Brain microvascular endothelial cell (primary cell): Measurements from ENCODE around the gene LAMC1.
A peak's percentile ranks its signal among the peaks of the same experiment; 100 is the strongest.

Experiments
- DNase-seq: peaks from one replicate; pipeline ENCODE4 v3.0.0-alpha.2; 2020
- H3K27ac ChIP-seq: fragments of 250-450 bp; sonication (Bioruptor Pico); 2 replicates; pipeline ENCODE4 v1.5.1; 2020; ENCODE audit warnings: mild to moderate bottlenecking, moderate library complexity
- H3K27me3 ChIP-seq: fragments of 250-450 bp; sonication (Bioruptor Pico); replicated peaks from 2 replicates; pipeline ENCODE4 v1.5.1; 2020; ENCODE audit warnings: mild to moderate bottlenecking
- H3K36me3 ChIP-seq: fragments of 250-450 bp; sonication (Bioruptor Pico); replicated peaks from 2 replicates; pipeline ENCODE4 v1.5.1; 2020; ENCODE audit warnings: mild to moderate bottlenecking
- H3K4me3 ChIP-seq: 2 replicates; pipeline ENCODE4 v1.5.1; 2011; ENCODE audit warnings: low read depth, mild to moderate bottlenecking, control low read depth, low read length, moderate library complexity
- in situ Hi-C: cut with HindIII; loops from 2 replicates; pipeline ENCODE4 v1.10.0; 2017; ENCODE audit warnings: low sequenced_read_pairs, low pct_ligation_motif_present
- TF ChIP-seq, protein P1 (sequence below): IDR thresholded peaks from 2 replicates; pipeline ENCODE4 v1.5.1; 2011; ENCODE audit warnings: low read depth, mild to moderate bottlenecking, moderate library complexity, low read length, control low read depth, inconsistent platforms; ENCODE audit errors: missing control alignments

The LAMC1 gene

DNA sequence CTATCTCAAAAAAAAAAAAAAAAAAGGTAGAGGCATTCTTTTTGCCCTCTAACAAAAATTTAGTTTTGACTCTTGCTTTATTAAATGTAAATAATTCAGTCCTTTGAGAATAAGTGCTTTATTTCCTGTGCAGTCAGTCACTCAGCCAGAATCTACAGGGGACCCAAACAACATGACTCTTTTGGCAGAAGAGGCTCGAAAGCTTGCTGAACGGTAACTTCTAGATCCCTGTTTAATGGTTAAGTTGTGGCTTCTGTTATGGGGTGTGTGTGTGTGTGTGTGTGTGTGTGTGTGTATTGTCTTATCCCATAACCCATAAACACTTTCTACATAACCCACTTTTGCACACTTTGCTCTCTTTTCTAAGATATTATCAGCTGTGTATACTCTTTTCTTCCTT, 107.9 kb downstream of the LAMC1 start:
- no peak for DNase-seq
- H3K27me3 ChIP-seq, result no peaks in the 10 kb centered on the region
- in situ Hi-C loops, result no loop called here
- TF ChIP-seq, protein P1, sequence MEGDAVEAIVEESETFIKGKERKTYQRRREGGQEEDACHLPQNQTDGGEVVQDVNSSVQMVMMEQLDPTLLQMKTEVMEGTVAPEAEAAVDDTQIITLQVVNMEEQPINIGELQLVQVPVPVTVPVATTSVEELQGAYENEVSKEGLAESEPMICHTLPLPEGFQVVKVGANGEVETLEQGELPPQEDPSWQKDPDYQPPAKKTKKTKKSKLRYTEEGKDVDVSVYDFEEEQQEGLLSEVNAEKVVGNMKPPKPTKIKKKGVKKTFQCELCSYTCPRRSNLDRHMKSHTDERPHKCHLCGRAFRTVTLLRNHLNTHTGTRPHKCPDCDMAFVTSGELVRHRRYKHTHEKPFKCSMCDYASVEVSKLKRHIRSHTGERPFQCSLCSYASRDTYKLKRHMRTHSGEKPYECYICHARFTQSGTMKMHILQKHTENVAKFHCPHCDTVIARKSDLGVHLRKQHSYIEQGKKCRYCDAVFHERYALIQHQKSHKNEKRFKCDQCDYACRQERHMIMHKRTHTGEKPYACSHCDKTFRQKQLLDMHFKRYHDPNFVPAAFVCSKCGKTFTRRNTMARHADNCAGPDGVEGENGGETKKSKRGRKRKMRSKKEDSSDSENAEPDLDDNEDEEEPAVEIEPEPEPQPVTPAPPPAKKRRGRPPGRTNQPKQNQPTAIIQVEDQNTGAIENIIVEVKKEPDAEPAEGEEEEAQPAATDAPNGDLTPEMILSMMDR, result no peak
- H3K36me3 ChIP-seq, result peaks cover 80% of the 10 kb centered on the region
- no peak overlapping the region for H3K27ac ChIP-seq
- no peak overlapping the region for H3K4me3 ChIP-seq

DNA sequence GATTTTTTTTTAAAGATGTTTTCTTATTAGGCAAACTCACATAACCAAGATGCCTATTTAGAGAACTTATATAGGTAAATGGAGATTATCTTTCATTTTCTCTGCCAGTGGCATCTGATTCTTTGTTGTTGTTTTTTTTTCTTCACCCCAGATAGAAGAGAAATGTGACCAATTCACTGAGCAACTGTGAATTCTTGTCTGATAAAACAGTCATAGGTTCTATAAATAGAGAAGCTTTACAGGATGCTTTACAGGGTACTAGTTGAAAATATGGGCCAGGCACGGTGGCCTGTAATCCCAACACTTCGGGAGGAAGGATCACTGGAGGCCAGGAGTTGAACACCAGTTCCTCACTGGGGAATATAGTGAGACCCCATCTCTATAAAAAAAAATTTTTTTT, 112.1 kb downstream of the LAMC1 start:
- TF ChIP-seq, protein P1, result no peak
- H3K27me3 ChIP-seq, result no peaks in the 10 kb centered on the region
- no peak overlapping the region for H3K27ac ChIP-seq
- no peak overlapping the region for H3K4me3 ChIP-seq
- no peak for DNase-seq
- in situ Hi-C loops, result no loop called here
- H3K36me3 ChIP-seq, result peaks cover 67% of the 10 kb centered on the region

DNA sequence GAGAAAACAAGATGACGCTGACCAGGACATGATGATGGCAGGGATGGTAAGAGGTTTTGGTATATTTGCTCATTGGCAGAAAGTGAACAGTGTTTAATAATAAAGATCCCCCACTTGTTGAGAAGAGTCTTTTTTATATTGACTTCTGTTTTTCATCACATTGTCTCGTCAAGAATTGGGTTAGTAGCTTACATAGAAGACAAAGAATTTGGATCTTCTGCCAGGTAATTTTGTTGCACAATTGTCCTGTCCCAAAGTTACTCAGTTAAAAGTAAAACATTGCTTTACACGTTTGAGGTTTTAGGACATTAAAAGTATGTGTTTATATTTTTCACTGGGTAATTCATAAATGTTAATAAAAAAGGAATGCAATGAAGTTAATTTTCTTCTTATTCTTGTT, 114.6 kb downstream of the LAMC1 start:
- TF ChIP-seq, protein P1, result no peak
- Histone ChIP-seq H3K4me3 (no peak overlapping the region), H3K36me3 (peaks cover 69% of the 10 kb centered on the region), H3K27me3 (no peaks in the 10 kb centered on the region), H3K27ac (no peak overlapping the region)
- no peak for DNase-seq
- in situ Hi-C loops, result no loop called here

DNA sequence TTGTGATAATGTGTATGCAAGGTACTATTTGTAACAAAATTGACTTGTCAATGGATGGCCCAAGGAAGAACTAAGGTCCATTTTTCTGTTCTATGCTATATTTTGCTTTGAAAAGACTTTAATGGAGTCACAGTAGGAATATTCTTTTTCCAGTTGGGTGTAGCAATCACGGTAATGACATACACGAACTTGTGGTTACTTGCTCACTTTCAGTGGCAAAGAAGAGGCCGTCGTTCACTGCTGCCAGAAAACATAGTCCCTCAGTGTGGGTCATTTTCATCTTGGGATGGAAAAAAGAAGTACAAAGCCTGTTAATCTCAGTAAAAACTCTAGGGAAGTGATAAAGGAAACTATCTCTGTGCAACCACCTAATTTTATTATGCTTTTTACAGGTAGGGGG, 115.1 kb downstream of the LAMC1 start:
- Histone ChIP-seq H3K27me3 (no peaks in the 10 kb centered on the region), H3K4me3 (no peak overlapping the region), H3K36me3 (peaks cover 69% of the 10 kb centered on the region), H3K27ac (no peak overlapping the region)
- in situ Hi-C loops, result no loop called here
- TF ChIP-seq, protein P1, result no peak
- no peak for DNase-seq

DNA sequence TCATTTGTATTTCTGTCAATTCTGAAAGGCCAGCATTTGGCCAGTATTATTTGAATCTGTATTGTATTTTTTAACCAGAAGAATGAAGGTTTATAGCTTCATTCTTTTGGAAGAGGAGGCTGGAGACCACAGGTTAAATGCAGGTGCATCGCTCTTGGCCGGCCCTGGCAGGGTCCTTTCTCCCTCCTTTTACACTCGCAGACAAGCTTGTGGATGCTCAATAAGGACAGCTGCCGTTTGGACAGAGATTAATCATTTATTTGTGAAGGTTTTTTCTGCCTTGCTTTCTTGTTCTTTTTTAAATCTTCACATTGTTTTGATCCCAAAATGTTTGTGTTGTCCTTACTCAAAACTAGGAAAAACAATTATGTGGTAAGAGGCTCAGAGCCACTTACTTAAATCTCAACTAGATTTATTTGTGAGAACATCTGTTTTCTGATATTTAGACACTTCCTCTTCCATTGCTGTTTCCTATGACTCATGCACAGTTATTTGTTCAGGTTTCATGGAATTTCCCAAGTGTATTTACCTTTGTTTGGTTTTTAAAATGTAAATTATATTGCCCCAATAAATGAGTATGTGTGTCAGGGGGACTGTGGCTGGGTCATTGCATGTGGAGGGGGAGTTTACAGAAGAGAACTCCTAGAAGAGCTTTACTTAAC, 116.2 kb downstream of the LAMC1 start:
- in situ Hi-C loops, result no loop called here
- Histone ChIP-seq H3K36me3 (peaks cover 69% of the 10 kb centered on the region), H3K4me3 (no peak overlapping the region), H3K27ac (peak overlapping the region; percentile 5), H3K27me3 (no peaks in the 10 kb centered on the region)
- DNase-seq, result no peak
- TF ChIP-seq, protein P1, result no peak

DNA sequence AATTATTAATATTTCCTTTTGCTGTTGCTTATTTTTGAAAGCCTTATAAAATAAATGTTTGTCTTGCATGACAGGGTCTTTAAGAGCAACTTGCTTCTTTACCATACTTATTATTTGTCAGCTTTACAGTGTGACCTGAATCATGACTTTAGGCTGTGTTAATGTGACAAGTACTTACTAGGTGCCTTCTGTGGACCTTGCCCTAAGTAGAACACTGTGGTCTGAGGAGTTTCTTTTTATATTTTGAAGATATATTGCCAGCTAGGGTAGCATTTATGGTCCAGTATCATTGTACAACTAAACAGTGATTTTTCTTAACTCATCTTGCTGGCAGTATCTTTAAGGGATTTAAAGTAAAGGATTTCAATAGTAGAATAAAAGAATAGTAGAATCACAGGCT, 117.4 kb downstream of the LAMC1 start:
- no peak overlapping the region for H3K4me3 ChIP-seq
- no peak overlapping the region for H3K27ac ChIP-seq
- TF ChIP-seq, protein P1, result no peak
- in situ Hi-C loops, result no loop called here
- no peaks in the 10 kb centered on the region for H3K27me3 ChIP-seq
- H3K36me3 ChIP-seq, result peaks cover 68% of the 10 kb centered on the region
- no peak for DNase-seq
